Tongue (tissue), 2 donors: ENCODE data around the gene BEGAIN. TPM values are rescaled to one million over a fixed set of nuclear protein-coding genes. Genes with fewer than 3 reads are reported as not detected.

Source experiments
- DNase-seq: peaks from one replicate; pipeline ENCODE4 v3.0.0-alpha.2; 2015
- total RNA-seq: library from RNA; depleted of rRNA; stranded (reverse); fragments of >200 nt; gene quantifications from one replicate; pipeline ENCODE4 v1.2.3, GENCODE V29; 2014

BEGAIN gene
- total RNA-seq, 1 donor from 2014 or later = 3.3 TPM

GRCh38 chr14:100567877-100568163, 19.4 kb downstream of the BEGAIN start:
- DNase-seq = no peak

GRCh38 chr14:100567009-100567876, 20.0 kb downstream of the BEGAIN start:
- peak; percentile 36 for DNase-seq

DNA sequence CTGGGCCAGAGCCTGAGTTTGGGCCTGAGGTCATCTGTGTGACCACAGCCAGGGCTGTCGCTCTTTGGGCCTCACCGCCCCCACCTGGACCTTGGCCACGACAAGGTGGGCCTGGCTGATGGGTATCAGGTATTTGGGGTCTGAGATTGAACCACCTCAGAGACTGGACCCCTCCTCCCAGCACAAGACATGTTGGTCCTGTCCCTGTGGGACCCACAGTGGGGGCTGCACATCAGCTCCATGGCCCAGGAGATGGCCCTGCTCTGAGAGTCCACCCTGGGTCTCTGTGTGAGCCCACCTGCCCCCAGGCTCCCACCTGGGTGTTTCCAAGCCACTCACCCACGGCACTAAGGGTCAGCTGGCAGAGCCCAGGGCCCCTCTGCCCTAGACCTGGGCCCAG, 20.6 kb downstream of the BEGAIN start:
- DNase-seq = no peak

DNA sequence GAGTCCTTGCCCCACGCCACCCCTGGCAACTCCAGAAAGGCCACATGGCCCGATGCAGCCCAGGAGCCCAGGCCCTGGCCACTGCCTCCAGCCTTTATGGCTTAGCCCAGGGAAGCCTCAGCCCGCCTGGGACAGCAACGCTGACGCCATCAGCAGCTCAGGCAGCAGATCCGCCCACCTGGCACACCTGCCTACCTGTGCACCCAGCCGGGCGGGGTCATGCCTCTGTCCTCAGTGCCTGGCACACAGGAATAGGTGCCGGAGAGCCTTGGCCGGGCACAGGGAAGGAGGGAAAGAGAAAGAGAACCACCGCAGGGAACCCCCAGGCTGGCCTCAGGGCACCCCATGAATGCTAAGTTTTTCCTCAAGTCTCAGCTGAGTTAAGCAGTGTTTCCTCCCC, 21.1 kb downstream of the BEGAIN start:
- no peak for DNase-seq

DNA sequence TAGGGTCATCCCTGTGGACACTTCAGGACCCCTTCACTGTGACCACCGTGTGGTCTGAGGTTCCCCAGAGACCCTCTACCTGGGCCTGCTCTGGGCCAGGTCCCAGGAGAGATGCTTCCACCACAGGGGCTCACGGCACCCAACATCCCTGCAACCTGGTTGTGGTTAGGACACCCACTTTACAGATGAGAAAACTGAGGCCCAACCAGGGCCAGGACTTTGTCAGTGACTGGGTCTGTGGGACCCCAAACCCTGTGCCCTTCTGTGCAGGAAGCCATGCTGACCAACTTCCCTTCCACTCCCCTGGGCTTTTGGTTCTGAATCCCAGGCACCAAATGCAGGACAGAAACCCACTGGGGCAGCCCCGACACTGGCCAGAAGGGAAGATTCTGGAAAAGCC, 21.6 kb downstream of the BEGAIN start:
- DNase-seq = no peak

DNA sequence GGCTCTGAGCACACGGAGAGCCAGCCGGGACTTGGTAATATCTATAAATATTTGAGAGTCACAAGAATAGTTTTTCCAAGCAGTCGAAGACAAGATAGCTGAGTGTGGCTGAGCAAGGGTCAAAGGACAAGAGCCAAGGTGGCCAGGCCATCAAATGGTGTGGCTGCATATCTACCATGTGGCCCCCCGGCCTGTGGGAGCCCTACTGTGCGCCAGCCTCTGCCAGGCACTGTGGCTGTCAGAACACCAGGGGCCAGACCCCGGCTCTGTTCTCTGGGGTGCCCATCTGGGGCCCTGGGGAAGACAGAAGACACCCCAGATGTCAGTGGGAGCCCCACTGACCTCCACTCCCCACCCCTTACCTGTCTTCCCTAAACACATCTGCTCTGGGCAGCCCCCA, 22.7 kb downstream of the BEGAIN start:
- no peak for DNase-seq

DNA sequence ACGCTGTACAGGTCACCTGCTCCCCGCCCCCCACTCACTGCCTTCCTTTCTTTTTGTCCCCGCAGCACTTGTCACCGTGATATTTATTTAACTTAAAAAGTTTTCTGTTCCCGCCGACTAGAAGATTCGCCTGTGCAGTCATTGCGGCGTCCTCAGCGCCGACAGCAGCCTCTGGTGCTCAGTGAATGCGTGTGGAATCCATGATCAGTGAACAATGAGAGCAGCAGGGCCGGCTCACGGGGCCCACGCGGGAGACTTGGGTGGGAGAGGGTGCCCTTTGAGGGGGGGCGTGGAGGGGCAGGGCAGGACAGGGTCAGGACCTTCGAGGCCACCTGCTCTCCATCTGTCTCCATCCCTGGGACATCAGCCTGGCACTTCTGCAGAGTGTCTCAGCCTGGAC, 24.5 kb downstream of the BEGAIN start:
- no peak for DNase-seq

DNA sequence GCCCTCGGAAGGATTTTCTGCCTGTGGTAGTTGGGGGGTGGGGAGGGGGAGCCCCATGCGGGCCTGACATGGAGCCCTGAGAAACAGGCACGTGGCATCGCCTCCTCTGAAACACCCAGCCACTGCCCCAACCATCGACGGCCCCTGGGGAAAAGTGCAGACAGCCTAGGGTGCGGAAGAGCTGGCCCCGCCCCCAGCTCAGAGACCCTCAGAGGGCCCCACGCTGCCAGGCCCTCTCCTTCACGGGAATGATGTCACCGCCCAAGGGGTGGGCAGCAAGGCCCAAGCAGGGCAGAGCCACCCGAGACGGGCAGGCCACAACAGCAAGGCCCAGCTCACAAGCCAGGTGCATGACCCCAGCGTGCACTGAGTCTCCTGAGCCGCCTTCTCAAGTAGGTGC, 26.2 kb downstream of the BEGAIN start:
- no peak for DNase-seq

DNA sequence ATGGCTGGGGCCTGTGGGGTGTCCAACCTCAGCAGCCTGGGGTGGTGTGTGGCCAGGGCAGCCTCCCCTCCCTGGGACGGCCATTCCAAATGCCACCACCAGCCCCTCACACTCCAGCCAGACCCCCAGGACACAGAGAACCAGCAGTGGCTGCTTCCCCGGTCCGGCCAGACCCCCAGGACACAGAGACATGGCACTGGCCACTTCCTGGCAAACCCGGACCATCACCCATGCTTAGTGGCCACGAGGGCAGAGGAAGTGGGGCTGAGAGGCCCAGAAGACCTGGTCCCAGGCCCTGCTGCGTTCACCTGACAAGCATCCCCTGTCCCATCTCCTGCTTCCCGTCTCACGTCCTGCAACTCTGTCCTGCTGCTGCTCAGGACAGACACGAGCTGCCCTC, 26.7 kb downstream of the BEGAIN start:
- no peak for DNase-seq

GRCh38 chr14:100559455-100559854, 27.8 kb downstream of the BEGAIN start:
- no peak for DNase-seq

DNA sequence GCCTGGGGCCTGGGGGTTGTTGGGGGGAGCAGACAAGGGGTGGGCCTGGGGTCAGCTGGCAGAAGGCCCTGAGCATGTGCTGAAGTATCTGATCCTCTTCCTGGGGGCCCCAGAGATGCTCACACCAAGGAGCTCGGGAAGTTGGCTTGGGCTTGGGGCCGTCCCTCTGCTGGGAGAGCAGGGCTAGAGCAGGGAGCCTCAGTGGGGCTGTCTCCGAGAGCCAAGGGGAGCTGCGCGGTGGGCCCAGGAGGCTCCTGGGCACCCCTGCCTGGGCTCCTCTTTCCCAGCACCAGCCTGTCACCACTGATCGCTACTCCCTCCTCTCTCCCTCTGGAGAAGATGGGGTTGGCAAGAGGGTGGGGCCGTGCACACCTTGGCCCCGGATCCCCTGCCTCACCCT, 28.3 kb downstream of the BEGAIN start:
- DNase-seq = no peak

DNA sequence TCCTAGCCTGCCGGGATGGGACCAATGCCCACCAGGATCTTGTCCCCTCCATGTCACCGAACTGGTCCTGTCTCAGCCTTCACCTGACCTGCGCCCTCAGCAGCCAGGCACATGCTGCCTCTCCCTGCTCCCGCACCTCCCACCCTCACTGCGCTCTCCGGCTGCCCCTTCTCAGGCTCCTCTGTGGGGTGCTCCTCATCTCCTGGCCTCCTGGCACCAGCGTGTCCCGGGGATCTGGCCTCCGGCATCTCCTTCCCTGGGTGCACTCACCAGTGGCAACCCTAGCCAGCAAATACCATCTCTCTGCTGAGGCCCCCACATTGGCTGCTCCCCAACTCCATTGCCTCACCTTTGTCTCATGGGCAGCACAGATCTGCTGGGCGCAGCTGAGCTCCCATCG, 29.0 kb downstream of the BEGAIN start:
- DNase-seq = no peak

DNA sequence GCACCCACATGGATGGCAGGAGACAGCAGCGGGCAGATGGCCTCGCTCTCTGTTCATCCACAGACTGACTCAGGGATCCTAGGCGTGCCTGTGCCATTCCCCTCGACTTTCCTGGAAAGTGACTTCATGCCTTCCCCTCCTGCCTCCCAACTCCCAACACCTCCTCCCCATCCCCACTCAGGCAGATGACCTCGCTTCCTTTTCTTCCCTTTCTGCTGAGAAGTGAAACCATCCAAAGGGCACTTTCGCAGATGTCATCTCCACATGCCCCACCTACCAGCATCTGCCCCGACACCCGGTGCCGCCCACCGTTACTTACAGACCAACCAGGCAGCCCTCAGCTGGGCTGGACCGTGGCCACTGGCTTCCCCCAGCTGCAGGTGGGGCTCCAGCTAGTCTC, 29.6 kb downstream of the BEGAIN start:
- DNase-seq = peak; percentile 16

GRCh38 chr14:100556936-100557505, 30.2 kb downstream of the BEGAIN start:
- DNase-seq = peak; percentile 22

- no peak for DNase-seq
Measured at GRCh38 chr14:100556140-100556475, 31.1 kb downstream of the BEGAIN start.

GRCh38 chr14:100555436-100556139, 31.6 kb downstream of the BEGAIN start:
- no peak for DNase-seq

DNA sequence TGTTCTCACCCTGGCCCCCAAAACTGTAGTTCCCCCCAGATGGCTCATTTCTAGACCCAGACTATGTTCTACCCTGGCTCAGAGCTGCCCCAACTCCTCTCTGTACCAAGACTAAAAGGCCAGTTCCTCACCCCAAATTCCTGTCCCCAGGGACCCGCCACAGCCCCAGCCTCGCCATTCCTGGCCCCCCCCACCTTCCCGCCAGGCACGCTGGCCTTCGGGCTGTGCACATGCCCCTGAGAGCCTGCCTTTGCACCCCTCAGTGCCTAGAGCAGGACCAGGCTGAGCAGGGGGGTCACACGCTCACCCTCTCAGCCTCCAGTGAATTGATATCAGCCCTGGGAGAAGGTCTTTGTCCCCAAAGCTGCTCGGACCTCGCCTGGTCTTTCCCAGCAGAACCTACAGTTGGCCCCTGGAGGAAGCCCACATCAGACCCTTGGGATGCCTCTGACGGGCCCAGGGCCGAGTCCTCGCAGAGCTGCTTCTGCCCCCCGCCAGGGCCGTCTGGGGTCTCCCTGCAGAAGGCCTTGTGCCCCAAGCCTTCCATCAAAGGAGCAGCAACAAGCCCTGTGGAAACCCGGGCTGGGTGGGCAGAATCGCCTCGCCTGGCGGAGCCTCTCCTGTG, 32.4 kb downstream of the BEGAIN start:
- DNase-seq = no peak

- peak; percentile 69 for DNase-seq
Measured at GRCh38 chr14:100554082-100554677, 33.0 kb downstream of the BEGAIN start.

- no peak for DNase-seq
Measured at GRCh38 chr14:100553471-100553870, 33.7 kb downstream of the BEGAIN start.

- no peak for DNase-seq
Measured at GRCh38 chr14:100552524-100553125, 34.6 kb downstream of the BEGAIN start.

DNA sequence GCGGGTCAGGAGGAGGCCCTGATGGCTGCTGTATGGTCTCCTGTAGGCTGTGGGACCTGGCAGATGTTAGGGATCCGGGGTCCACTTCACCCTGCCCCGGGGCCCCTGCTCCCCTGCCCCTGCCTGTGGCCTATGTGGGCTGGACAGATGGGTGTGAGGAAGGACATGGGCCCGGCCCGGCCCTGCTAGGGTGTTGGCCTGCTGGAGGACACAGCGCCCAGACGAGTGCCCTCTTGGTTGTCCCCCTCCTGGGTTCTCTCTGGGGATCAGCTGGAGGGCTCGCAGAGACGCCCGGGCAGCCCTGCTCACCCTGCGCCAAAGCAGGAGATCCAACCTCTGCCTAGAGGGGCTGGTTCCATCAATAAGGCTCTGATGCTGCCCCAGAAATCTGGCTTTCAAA, 36.2 kb downstream of the BEGAIN start:
- DNase-seq = no peak

DNA sequence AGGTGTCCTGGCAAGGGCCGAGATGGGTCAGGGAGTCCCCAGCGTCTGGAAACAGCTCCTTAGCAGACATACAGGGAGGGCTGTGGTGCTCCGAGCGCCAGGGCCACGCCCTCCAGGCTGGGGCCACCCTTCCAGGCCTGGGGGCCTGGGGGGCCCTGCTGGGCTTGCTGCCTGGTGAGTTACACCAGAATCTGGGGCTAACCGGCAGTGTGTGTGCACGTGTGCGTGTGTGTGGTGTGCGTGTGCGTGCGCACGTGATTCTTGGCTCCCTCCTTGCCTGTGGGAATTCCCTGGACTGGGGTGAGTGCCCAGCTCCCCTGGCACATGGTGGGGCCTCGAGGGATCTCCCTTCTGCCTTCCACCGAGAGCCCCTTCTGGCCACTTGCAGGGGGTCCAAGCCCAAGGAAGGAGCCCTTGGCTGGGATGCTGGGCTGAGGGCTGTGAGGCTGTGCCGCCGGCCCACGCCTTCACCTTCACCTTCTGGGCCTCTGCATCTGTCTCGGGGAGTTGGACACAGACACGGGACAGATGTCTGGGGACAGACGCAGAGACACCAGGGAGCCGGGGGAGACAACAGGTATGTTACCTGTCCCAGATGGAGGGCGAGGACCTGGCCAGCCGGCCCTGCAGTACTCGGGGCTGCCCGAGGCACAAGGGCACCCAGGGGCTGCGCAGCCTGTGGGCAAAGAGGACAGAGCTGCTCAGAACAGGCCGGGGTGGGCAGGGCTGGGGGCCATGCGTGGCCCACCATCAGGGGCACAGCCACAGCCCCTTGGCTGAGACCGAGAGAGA, 37.2 kb downstream of the BEGAIN start:
- no peak for DNase-seq
